HG03066 (cell line): ENCODE results near the gene EXOC6B.
"Not testable (repeated sequence)": the region's sequence is repeated elsewhere in the genome, so short reads cannot be mapped to it uniquely, and the experiment has no call there.

ENCODE experiments used
- ATAC-seq: cut with Tn5 transposase; IDR thresholded peaks from one replicate; pipeline ENCODE4 v1.9.1; 2021; ENCODE audit warnings: low read depth; ENCODE audit not compliant: unreplicated experiment

Gene EXOC6B

DNA sequence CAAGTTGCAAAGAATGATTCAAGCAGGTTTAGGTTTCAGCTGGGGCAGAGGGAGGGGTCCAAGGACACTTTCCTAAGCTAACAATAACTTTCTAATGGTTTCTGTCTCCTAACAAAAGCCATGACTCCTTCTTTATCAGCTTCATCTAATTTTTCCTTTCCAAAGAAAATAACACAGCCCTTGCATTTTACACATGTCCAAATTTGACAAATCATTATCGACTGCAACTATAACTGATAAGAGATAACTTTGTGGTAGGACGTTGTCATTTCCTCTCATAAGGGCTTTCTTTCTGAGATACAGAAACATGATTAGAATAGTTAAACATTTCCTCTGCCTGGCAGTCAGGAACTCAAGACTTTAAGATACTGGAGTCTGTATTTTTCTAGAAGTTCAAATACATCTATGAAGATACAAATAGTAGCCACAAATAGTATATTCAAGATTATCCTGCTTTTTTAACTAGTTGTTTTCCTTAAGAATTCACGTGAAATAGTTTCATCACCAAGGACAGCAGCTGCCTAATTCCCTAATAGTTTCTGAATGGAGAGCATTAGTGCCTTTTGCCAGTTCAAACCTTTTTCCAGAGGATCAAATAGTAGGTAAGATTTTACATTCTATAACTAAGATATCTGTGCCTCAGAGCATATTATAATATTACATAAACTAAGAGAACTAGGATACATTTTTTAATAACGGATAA is 263.2 kb downstream of the EXOC6B start:
- ATAC-seq = no peak

GRCh38 chr2:72561621-72562318 is 264.1 kb downstream of the EXOC6B start:
- no peak for ATAC-seq

DNA sequence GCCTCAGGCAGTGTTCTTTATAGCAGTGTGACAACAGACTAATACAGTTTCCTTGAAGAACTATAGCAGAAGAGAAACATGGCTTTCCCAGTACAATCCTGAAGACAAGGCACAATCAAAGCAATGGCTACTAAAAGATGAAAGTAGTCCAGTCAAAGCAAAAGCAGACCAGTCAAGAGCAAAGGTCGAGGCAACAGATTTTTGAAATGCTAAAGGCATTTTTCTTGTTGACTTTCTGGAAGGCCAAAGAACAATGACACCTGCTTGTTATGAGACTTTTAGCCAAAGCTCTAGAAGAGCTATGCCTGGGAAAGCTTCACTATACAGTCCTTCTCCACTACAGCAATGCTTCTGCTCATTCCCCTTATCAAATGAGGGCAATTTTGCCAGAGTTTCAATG is 269.9 kb downstream of the EXOC6B start:
- no peak for ATAC-seq

- not testable (repeated sequence) for ATAC-seq
These were observed 270.5 kb downstream of the EXOC6B start for GRCh38 chr2:72555363-72555762.

DNA sequence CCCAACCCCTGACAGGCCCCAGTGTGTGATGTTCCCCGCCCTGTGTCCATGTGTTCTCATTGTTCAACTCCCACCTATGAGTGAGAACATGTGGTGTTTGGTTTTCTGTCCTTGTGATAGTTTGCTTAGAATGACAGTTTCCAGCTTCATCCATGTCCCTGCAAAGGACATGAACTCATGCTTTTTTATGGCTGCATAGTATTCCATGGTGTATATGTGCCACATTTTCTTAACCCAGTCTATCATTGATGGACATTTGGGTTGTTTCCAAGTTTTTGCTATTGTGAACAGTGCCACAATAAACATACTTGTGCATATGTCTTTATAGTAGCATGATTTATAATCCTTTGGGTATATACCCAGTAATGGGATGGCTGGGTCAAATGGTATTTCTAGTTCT is 270.9 kb downstream of the EXOC6B start:
- ATAC-seq = not testable (repeated sequence)

GRCh38 chr2:72554381-72554780 is 271.5 kb downstream of the EXOC6B start:
- ATAC-seq = no peak

DNA sequence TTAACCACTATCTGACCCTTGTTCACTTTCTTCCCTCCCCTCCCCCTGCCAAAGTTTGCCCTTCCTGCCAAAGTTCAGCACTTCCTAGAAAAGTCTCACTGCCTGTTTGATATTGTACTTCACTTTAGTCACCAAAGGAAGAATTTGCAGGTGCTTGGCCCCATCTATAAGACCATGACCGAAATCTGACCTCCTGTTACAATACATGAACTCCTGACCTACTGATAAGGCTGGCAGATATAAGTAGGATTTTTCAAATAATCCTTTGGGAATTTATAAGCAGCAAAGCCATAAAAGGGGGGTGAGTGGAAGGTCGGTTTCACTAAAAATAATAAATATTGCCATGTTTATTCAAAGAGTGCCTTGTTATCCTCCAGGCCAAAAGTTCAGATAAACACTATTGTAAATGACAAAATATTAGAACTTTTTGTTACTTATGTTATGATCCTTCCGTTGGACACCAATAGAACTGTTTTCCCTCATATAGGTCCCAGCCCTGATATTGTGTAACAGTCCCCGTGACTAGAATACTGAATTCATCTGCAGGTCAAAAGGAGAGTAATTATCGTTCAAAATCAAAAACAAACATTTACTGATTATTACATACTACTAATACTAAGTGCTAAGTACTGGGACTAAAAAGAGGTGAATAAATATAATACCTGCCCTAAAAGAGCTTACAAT is 277.6 kb downstream of the EXOC6B start:
- no peak for ATAC-seq

GRCh38 chr2:72545790-72546189 is 280.0 kb downstream of the EXOC6B start:
- no peak for ATAC-seq

DNA sequence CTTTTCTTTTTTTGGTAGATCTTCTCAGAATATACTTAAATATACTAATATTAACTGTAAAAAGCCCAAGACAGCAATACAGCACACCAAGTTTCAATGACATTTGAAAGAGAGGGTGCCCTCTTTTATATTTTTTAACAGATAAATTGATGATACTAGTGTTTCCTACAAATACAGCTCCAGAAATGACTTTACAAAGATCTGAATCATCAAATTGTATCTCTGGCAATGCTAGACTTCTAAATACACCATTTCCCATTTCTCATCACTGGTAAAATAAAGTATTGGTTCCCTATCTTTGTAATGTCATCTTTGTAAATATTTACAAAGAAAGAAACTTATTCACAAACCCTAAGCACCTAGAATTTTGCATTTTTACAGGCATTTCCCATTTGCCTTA is 281.3 kb downstream of the EXOC6B start:
- no peak for ATAC-seq

- no peak for ATAC-seq
These were observed 282.2 kb downstream of the EXOC6B start for GRCh38 chr2:72543497-72544216.

- no peak for ATAC-seq
These were observed 286.7 kb downstream of the EXOC6B start for GRCh38 chr2:72539071-72539552.

DNA sequence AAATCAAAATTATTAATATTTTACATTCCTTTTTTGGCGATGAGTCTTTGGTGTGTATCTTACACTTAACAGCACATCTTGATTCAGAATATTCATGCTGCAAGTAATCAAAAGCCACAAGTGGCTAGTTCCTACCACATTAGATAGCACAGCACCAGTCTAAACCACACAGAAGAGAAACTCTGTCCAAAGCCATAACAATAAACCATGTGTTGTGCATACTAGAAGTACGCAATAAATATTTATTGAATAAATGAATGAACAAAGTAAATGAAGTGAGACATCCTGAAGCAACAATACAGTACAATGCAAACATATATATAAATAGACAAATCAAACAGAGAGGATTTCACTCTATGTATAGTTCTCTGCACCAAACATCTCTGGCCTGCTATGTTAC is 287.3 kb downstream of the EXOC6B start:
- no peak for ATAC-seq

DNA sequence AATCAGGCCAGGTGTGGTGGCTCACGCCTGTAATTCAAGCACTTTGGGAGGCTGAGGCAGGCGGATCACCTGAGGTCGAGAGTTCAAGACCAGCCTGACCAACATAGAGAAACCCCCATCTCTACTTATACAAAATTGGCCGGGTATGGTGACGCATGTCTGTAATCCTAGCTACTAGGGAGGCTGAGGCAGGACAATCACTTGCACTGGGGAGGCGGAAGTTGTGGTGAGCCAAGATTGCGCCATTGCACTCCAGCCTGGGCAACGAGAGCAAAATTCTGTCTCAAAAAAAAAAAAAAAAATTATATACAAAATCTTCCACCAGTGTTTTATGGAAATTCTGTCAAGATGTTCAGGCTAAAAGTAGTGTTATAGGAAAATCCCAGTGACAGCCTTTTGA is 290.2 kb downstream of the EXOC6B start:
- not testable (repeated sequence) for ATAC-seq

DNA sequence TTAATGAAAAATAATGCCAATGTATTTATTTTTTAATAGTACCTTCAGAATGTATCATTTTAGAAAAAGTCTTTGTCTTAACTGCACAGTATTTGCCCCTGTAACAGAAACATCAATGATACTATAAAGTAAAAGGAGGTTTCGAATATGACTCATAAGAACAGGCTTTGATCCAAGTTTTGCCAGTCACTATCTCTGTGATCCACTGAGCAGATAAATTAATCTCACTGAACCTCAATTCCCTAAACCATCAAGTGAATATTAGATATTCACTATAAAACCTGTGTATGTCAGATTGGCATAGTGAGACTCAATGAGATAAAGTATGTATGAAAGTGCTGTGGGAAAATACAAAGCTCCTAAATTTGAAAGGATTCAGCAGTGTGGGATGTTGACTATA is 292.1 kb downstream of the EXOC6B start:
- no peak for ATAC-seq

DNA sequence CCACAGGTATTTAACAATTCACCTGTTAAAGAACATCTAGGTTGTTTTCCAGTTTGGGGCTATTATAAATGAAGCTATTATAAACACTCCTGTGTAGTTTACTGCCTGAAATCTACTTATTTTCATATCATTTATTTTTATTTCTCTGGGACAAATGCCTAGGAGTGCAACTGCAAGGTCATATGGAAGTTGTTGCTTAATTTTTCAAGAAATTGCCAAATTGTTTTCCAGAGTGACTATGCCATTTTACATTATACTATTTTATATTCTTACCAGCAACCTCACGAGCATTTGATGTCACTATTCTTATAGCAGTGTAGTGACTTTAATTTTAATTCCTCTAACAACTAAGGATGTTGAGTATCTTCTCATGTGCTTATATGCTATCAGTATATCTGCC is 298.4 kb downstream of the EXOC6B start:
- ATAC-seq = no peak

GRCh38 chr2:72526623-72527022 is 299.2 kb downstream of the EXOC6B start:
- ATAC-seq = no peak

DNA sequence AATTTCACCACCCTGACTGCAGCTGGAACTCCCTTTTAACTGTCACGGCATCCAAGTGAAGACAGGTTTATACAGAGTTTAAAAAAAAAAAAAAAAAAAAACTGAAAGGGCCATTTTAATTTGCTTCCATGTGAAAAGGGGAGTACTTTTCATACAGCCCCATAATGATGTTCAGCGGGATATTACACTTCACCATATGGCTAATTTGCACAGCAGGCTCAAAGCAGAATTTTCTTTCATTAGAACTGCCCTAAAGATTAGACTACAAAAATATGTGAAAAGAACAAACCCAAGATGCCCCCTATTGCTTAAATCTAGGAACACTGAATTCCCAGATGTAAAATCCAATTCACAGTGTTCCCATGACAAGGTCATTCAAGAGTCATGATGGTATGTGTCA is 301.8 kb downstream of the EXOC6B start:
- ATAC-seq = no peak

GRCh38 chr2:72515696-72516095 is 310.1 kb downstream of the EXOC6B start:
- no peak for ATAC-seq

- no peak for ATAC-seq
These were observed 312.8 kb downstream of the EXOC6B start for GRCh38 chr2:72513011-72513410.

- no peak for ATAC-seq
These were observed 313.5 kb downstream of the EXOC6B start for GRCh38 chr2:72512376-72512775.

- ATAC-seq = no peak
These were observed 313.9 kb downstream of the EXOC6B start for GRCh38 chr2:72511906-72512305.
